GM19397 (cell line): ENCODE data around the gene EDIL3.
"Not testable (repeated sequence)": the region's sequence is repeated elsewhere in the genome, so short reads cannot be mapped to it uniquely, and the experiment has no call there.

Source experiments
- ATAC-seq: cut with Tn5 transposase; IDR thresholded peaks from one replicate; pipeline ENCODE4 v1.9.1; 2021; ENCODE audit warnings: mild to moderate bottlenecking, moderate library complexity; ENCODE audit not compliant: unreplicated experiment

The EDIL3 gene

GRCh38 chr5:84379749-84380148 is 4.9 kb downstream of the EDIL3 start:
- no peak for ATAC-seq

GRCh38 chr5:84378961-84379360 is 5.7 kb downstream of the EDIL3 start:
- ATAC-seq = no peak

- no peak for ATAC-seq
These were observed 6.3 kb downstream of the EDIL3 start for GRCh38 chr5:84378420-84378819.

- ATAC-seq = no peak
These were observed 8.3 kb downstream of the EDIL3 start for GRCh38 chr5:84376346-84376745.

- no peak for ATAC-seq
These were observed 10.1 kb downstream of the EDIL3 start for GRCh38 chr5:84374568-84374967.

GRCh38 chr5:84373506-84373905 is 11.2 kb downstream of the EDIL3 start:
- ATAC-seq = no peak

- no peak for ATAC-seq
These were observed 12.5 kb downstream of the EDIL3 start for GRCh38 chr5:84372066-84372695.

- ATAC-seq = no peak
These were observed 14.5 kb downstream of the EDIL3 start for GRCh38 chr5:84370176-84370575.

GRCh38 chr5:84364043-84364442 is 20.6 kb downstream of the EDIL3 start:
- no peak for ATAC-seq

- ATAC-seq = no peak
These were observed 22.5 kb downstream of the EDIL3 start for GRCh38 chr5:84362061-84362720.

- ATAC-seq = no peak
These were observed 23.1 kb downstream of the EDIL3 start for GRCh38 chr5:84361572-84361971.

- no peak for ATAC-seq
These were observed 24.6 kb downstream of the EDIL3 start for GRCh38 chr5:84360056-84360455.

GRCh38 chr5:84354101-84354500 is 30.6 kb downstream of the EDIL3 start:
- ATAC-seq = no peak

GRCh38 chr5:84344788-84345187 is 39.9 kb downstream of the EDIL3 start:
- no peak for ATAC-seq

GRCh38 chr5:84343171-84343570 is 41.5 kb downstream of the EDIL3 start:
- no peak for ATAC-seq

GRCh38 chr5:84332106-84332505 is 52.6 kb downstream of the EDIL3 start:
- ATAC-seq = no peak

GRCh38 chr5:84327591-84327990 is 57.1 kb downstream of the EDIL3 start:
- no peak for ATAC-seq

- no peak for ATAC-seq
These were observed 62.0 kb downstream of the EDIL3 start for GRCh38 chr5:84322646-84323045.

- not testable (repeated sequence) for ATAC-seq
These were observed 66.9 kb downstream of the EDIL3 start for GRCh38 chr5:84317826-84318225.

- ATAC-seq = not testable (repeated sequence)
These were observed 72.4 kb downstream of the EDIL3 start for GRCh38 chr5:84312280-84312679.

- ATAC-seq = not testable (repeated sequence)
These were observed 74.8 kb downstream of the EDIL3 start for GRCh38 chr5:84309850-84310249.

GRCh38 chr5:84306601-84307000 is 78.1 kb downstream of the EDIL3 start:
- no peak for ATAC-seq

GRCh38 chr5:84304599-84304998 is 80.1 kb downstream of the EDIL3 start:
- no peak for ATAC-seq
